SIG-M5 (cell line): ENCODE measurements around the gene IDH2.
A peak's percentile ranks its signal among the peaks of the same experiment; 100 is the strongest.

ENCODE experiments used
- DNase-seq: peaks from one replicate; lab custom pipeline; 2025; lab: John Stamatoyannopoulos, UW

The IDH2 gene

GRCh38 chr15:90063770-90064247 is 38.5 kb downstream of the IDH2 start:
- peak; percentile 4 for DNase-seq

GRCh38 chr15:90062973-90063769 is 39.1 kb downstream of the IDH2 start:
- no peak for DNase-seq

GRCh38 chr15:90062462-90062932 is 39.8 kb downstream of the IDH2 start:
- no peak for DNase-seq

- no peak for DNase-seq
Observed at GRCh38 chr15:90062023-90062442, 40.2 kb downstream of the IDH2 start.

GRCh38 chr15:90060797-90061196 is 41.5 kb downstream of the IDH2 start:
- no peak for DNase-seq

- peak; percentile 94 for DNase-seq
Observed at GRCh38 chr15:90059208-90059985, 42.9 kb downstream of the IDH2 start.

- DNase-seq = no peak
Observed at GRCh38 chr15:90058775-90059174, 43.5 kb downstream of the IDH2 start.

- no peak for DNase-seq
Observed at GRCh38 chr15:90058308-90058707, 44.0 kb downstream of the IDH2 start.

GRCh38 chr15:90056529-90056928 is 45.7 kb downstream of the IDH2 start:
- DNase-seq = no peak

GRCh38 chr15:90055182-90055581 is 47.1 kb downstream of the IDH2 start:
- no peak for DNase-seq

GRCh38 chr15:90054618-90055097 is 47.6 kb downstream of the IDH2 start:
- no peak for DNase-seq

GRCh38 chr15:90053685-90054466 is 48.4 kb downstream of the IDH2 start:
- DNase-seq = no peak

GRCh38 chr15:90051874-90052273 is 50.4 kb downstream of the IDH2 start:
- DNase-seq = no peak

GRCh38 chr15:90049666-90050604 is 52.3 kb downstream of the IDH2 start:
- DNase-seq = no peak

- DNase-seq = no peak
Observed at GRCh38 chr15:90049030-90049429, 53.2 kb downstream of the IDH2 start.

GRCh38 chr15:90047956-90048575 is 54.2 kb downstream of the IDH2 start:
- DNase-seq = no peak

GRCh38 chr15:90046911-90047392 is 55.3 kb downstream of the IDH2 start:
- no peak for DNase-seq

GRCh38 chr15:90046289-90046688 is 56.0 kb downstream of the IDH2 start:
- DNase-seq = no peak

GRCh38 chr15:90044916-90045371 is 57.3 kb downstream of the IDH2 start:
- DNase-seq = no peak

GRCh38 chr15:90044191-90044590 is 58.1 kb downstream of the IDH2 start:
- DNase-seq = no peak
